Brain microvascular endothelial cell (primary cell): ENCODE data around the gene RNU6-8.

Source experiments
- DNase-seq: peaks from one replicate; pipeline ENCODE4 v3.0.0-alpha.2; 2020
- H3K27ac ChIP-seq: fragments of 250-450 bp; sonication (Bioruptor Pico); 2 replicates; pipeline ENCODE4 v1.5.1; 2020; ENCODE audit warnings: mild to moderate bottlenecking, moderate library complexity
- H3K27me3 ChIP-seq: fragments of 250-450 bp; sonication (Bioruptor Pico); replicated peaks from 2 replicates; pipeline ENCODE4 v1.5.1; 2020; ENCODE audit warnings: mild to moderate bottlenecking
- H3K36me3 ChIP-seq: fragments of 250-450 bp; sonication (Bioruptor Pico); replicated peaks from 2 replicates; pipeline ENCODE4 v1.5.1; 2020; ENCODE audit warnings: mild to moderate bottlenecking
- H3K4me3 ChIP-seq: 2 replicates; pipeline ENCODE4 v1.5.1; 2011; ENCODE audit warnings: low read depth, mild to moderate bottlenecking, control low read depth, low read length, moderate library complexity
- in situ Hi-C: cut with HindIII; loops from 2 replicates; pipeline ENCODE4 v1.10.0; 2017; ENCODE audit warnings: low sequenced_read_pairs, low pct_ligation_motif_present
- TF ChIP-seq, protein P1 (sequence below): IDR thresholded peaks from 2 replicates; pipeline ENCODE4 v1.5.1; 2011; ENCODE audit warnings: low read depth, mild to moderate bottlenecking, moderate library complexity, low read length, control low read depth, inconsistent platforms; ENCODE audit errors: missing control alignments

RNU6-8 gene

DNA sequence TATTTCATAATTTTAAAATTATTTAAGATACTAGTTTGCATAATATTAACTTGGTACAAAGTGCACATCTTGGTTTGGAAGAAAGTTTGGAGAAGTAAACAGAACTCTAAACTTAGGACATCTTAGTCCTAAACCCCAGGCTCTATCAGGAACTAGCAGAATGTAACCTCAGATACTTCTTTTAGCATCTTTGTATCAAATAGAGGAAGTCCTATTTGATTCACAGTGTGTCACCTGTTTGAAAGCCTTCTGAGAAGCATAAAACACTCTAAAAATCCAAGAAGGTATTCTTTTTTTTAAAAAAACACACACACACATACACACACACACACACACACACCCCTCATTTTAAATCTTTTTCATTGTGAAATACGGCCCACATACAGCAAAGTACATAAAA, 13.3 kb downstream of the RNU6-8 start:
- Histone ChIP-seq H3K27ac (no peak overlapping the region), H3K27me3 (no peaks in the 10 kb centered on the region), H3K36me3 (no peaks in the 10 kb centered on the region), H3K4me3 (no peak overlapping the region)
- TF ChIP-seq, protein P1, sequence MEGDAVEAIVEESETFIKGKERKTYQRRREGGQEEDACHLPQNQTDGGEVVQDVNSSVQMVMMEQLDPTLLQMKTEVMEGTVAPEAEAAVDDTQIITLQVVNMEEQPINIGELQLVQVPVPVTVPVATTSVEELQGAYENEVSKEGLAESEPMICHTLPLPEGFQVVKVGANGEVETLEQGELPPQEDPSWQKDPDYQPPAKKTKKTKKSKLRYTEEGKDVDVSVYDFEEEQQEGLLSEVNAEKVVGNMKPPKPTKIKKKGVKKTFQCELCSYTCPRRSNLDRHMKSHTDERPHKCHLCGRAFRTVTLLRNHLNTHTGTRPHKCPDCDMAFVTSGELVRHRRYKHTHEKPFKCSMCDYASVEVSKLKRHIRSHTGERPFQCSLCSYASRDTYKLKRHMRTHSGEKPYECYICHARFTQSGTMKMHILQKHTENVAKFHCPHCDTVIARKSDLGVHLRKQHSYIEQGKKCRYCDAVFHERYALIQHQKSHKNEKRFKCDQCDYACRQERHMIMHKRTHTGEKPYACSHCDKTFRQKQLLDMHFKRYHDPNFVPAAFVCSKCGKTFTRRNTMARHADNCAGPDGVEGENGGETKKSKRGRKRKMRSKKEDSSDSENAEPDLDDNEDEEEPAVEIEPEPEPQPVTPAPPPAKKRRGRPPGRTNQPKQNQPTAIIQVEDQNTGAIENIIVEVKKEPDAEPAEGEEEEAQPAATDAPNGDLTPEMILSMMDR = no peak
- in situ Hi-C loops = no loop called here
- no peak for DNase-seq

DNA sequence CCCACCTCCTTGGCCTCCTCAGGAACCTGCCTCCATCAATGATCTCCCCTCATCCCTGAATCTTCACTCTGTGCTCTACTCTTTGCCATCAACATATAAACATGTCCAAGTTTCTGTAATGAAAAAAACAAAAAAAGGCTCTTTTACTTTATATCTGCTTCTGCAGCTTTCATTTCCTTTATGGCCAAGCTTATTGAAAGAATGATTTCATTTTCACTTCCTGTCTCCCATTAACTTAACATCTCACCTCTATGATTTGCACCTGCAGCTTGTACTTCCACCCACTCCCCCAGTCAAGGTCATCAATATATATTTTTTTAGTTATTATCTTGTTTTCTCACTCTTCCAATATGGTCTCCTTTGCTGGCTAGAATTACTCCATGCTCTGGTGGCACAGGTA, 16.8 kb downstream of the RNU6-8 start:
- no peak for DNase-seq
- Histone ChIP-seq H3K4me3 (no peak overlapping the region), H3K36me3 (no peaks in the 10 kb centered on the region), H3K27me3 (no peaks in the 10 kb centered on the region), H3K27ac (no peak overlapping the region)
- TF ChIP-seq, protein P1 = no peak
- in situ Hi-C loops = no loop called here

GRCh38 chr14:32185097-32185496, 18.0 kb downstream of the RNU6-8 start:
- in situ Hi-C loops = no loop called here
- H3K36me3 ChIP-seq = no peaks in the 10 kb centered on the region
- H3K27ac ChIP-seq = no peak overlapping the region
- TF ChIP-seq, protein P1 = no peak
- no peak overlapping the region for H3K4me3 ChIP-seq
- H3K27me3 ChIP-seq = no peaks in the 10 kb centered on the region
- no peak for DNase-seq

DNA sequence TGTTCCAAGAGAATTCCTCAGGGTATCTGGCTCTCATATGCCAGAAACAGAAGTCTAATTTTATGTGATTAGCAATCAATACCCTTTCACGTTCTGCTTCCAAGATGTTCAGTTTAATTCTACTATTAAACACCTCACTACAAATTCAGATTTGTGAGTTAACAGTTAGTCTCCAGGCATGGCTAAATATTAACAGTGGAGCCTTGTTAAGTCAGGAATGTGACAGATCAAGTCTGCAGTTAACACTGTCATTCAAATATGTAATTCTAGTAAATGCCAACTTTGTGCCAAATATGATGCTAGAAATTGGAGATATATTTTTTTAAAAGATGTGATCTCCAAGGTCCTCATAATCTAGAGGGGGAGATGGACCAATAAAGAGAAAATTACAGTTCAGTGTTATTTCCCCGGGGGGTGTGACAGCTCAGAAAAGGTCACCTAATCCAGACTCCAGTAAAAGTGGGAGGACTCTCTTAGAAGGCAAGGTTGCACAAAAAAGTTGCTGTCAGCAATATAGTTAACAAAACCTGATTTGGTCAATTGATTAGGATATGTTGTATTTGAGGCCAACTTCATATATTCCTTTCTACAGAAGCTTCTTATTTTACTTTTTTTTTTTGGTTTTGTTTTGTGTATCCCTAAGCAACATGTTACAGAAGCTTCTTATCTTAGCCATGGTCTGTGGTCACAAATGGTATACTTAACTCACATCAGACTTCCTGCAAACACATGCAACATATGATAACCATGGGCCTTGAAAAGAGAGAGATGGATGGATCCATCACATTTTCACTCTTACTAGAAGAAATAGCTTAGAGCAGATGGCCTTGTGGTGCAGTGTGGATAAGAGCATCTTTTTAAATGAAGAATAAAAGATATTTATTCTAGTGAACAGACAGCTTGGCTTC, 19.7 kb downstream of the RNU6-8 start:
- H3K27me3 ChIP-seq = no peaks in the 10 kb centered on the region
- in situ Hi-C loops = no loop called here

GRCh38 chr14:32171469-32171868, 31.6 kb downstream of the RNU6-8 start:
- no peaks in the 10 kb centered on the region for H3K27me3 ChIP-seq
- TF ChIP-seq, protein P1 = no peak
- no peak overlapping the region for H3K4me3 ChIP-seq
- no peak for DNase-seq
- in situ Hi-C loops = no loop called here
- H3K27ac ChIP-seq = no peak overlapping the region
- no peaks in the 10 kb centered on the region for H3K36me3 ChIP-seq

More for the DNA sequence above, 19.7 kb downstream of the RNU6-8 start:
- TF ChIP-seq, protein P1 = no peak
- no peak overlapping the region for H3K4me3 ChIP-seq
- H3K27ac ChIP-seq = no peak overlapping the region
- DNase-seq = no peak
- H3K36me3 ChIP-seq = no peaks in the 10 kb centered on the region

DNA sequence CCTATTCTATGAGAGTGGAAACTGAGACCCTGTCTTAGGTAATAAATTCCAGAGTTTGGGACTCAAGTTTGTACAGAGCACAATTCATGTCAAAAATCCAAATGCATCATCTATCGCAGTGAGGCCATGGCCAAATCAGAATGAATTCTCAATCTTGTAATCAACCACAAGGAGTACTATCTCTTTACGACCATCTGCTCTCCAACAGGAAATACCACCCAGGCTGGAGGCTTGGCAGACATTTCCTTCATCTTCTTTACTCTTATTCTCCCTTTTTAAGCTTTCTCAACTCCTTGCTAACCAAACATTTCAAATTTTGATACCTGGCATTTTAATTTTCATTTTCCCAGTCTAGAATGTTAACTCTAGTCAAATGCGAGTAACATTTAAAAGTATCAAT, 33.9 kb downstream of the RNU6-8 start:
- TF ChIP-seq, protein P1 = no peak

More for the DNA sequence above, 33.9 kb downstream of the RNU6-8 start:
- in situ Hi-C loops = no loop called here
- Histone ChIP-seq H3K27ac (no peak overlapping the region), H3K27me3 (no peaks in the 10 kb centered on the region), H3K4me3 (no peak overlapping the region), H3K36me3 (no peaks in the 10 kb centered on the region)
- no peak for DNase-seq
